ENCODE results near the gene TAS1R2. TPM values are rescaled to one million over a fixed set of nuclear protein-coding genes. Genes with fewer than 3 reads are reported as not detected.
"Not testable (repeated sequence)": the region's sequence is repeated elsewhere in the genome, so short reads cannot be mapped to it uniquely, and the experiment has no call there.

Gene TAS1R2
- total RNA-seq, 3 donors from 2014 or later: not detected

- ATAC-seq: no peak
- Histone ChIP-seq H3K4me3 (no peak overlapping the region), H3K36me3 (ENCODE audit: low read depth) (no peaks in the 10 kb centered on the region), H3K4me1 (ENCODE audit: low read depth) (no peaks in the 10 kb centered on the region), H3K9me3 (no peaks in the 10 kb centered on the region)
- intact Hi-C loops (cut with DNase I, micrococcal nuclease): no loop called here
- no peak for DNase-seq
- TF ChIP-seq CTCF (IDR thresholded peaks at IDR 0.05): no peak
Measured at GRCh38 chr1:18849261-18849711, 10.2 kb downstream of the TAS1R2 start.

GRCh38 chr1:18847723-18848122, 11.7 kb downstream of the TAS1R2 start:
- H3K4me1 ChIP-seq (ENCODE audit: low read depth); H3K9me3 ChIP-seq; DNase-seq; ATAC-seq; H3K4me3 ChIP-seq; intact Hi-C loops (cut with DNase I, micrococcal nuclease); H3K36me3 ChIP-seq (ENCODE audit: low read depth): not testable (repeated sequence)

- Histone ChIP-seq H3K36me3 (ENCODE audit: low read depth) (no peaks in the 10 kb centered on the region), H3K4me3 (no peak overlapping the region), H3K9me3 (no peaks in the 10 kb centered on the region), H3K4me1 (ENCODE audit: low read depth) (no peaks in the 10 kb centered on the region)
- ATAC-seq (no peak), DNase-seq (no peak)
- TF ChIP-seq CTCF (IDR thresholded peaks at IDR 0.05): no peak
- intact Hi-C loops (cut with DNase I, micrococcal nuclease): no loop called here
Measured at GRCh38 chr1:18840145-18840544, 19.3 kb downstream of the TAS1R2 start.

GRCh38 chr1:18836654-18837053, 22.8 kb downstream of the TAS1R2 start:
- DNase-seq: no peak
- ATAC-seq: no peak
- Histone ChIP-seq H3K36me3 (ENCODE audit: low read depth) (no peaks in the 10 kb centered on the region), H3K4me1 (ENCODE audit: low read depth) (no peaks in the 10 kb centered on the region), H3K9me3 (no peaks in the 10 kb centered on the region), H3K4me3 (no peak overlapping the region)
- intact Hi-C loops (cut with DNase I, micrococcal nuclease): no loop called here
- TF ChIP-seq CTCF (IDR thresholded peaks at IDR 0.05): no peak

GRCh38 chr1:18832319-18832718, 27.1 kb downstream of the TAS1R2 start:
- H3K4me3 ChIP-seq; DNase-seq; intact Hi-C loops (cut with DNase I, micrococcal nuclease); H3K4me1 ChIP-seq (ENCODE audit: low read depth); H3K36me3 ChIP-seq (ENCODE audit: low read depth); H3K9me3 ChIP-seq; ATAC-seq: not testable (repeated sequence)

- TF ChIP-seq CTCF (IDR thresholded peaks at IDR 0.05): no peak
- no peak for DNase-seq
- Histone ChIP-seq H3K9me3 (no peaks in the 10 kb centered on the region), H3K36me3 (ENCODE audit: low read depth) (no peaks in the 10 kb centered on the region), H3K4me1 (ENCODE audit: low read depth) (no peaks in the 10 kb centered on the region), H3K4me3 (no peak overlapping the region)
- intact Hi-C loops (cut with DNase I, micrococcal nuclease): no loop called here
- ATAC-seq: no peak
Measured at GRCh38 chr1:18831656-18832055, 27.8 kb downstream of the TAS1R2 start.

GRCh38 chr1:18830596-18830995, 28.9 kb downstream of the TAS1R2 start:
- DNase-seq: no peak
- no peaks in the 10 kb centered on the region for H3K9me3 ChIP-seq
- no peaks in the 10 kb centered on the region for H3K4me1 ChIP-seq (ENCODE audit: low read depth)
- intact Hi-C loops (cut with DNase I, micrococcal nuclease): no loop called here
- TF ChIP-seq CTCF (IDR thresholded peaks at IDR 0.05): no peak
- H3K4me3 ChIP-seq: no peak overlapping the region
- ATAC-seq: no peak
- no peaks in the 10 kb centered on the region for H3K36me3 ChIP-seq (ENCODE audit: low read depth)

Data from mucosa of descending colon (tissue), 3 donors.